Activated CD4-positive, alpha-beta memory T cell treated with anti-CD3 and anti-CD28 coated beads for 36 hours (primary cell): ENCODE data around the gene SLC6A8. TPM values are rescaled to one million over a fixed set of nuclear protein-coding genes. Genes with fewer than 3 reads are reported as not detected.
A peak's percentile ranks its signal among the peaks of the same experiment; 100 is the strongest.

Experiments used
- CTCF ChIA-PET: fragments of 350-600 bp; sonication (Branson Sonifier 250); formaldehyde crosslinking; loops from one replicate; lab custom pipeline; 2021; ENCODE audit warnings: antibody characterized with exemption, inconsistent platforms; lab: Charles Lee
- POLR2A ChIA-PET: fragments of 350-600 bp; sonication (Branson Sonifier 250); formaldehyde crosslinking; loops from one replicate; lab custom pipeline; 2021; ENCODE audit warnings: antibody characterized with exemption; lab: Charles Lee
- DNase-seq: peaks from one replicate; pipeline ENCODE4 v3.0.0-alpha.2; 2020
- H3K27ac Mint-ChIP-seq: one replicate; pipeline ENCODE4 v1.8.0; 2021; ENCODE audit warnings: mixed read lengths
- H3K27me3 Mint-ChIP-seq: one replicate; pipeline ENCODE4 v1.8.0; 2021; ENCODE audit warnings: mixed read lengths
- H3K36me3 Mint-ChIP-seq: one replicate; pipeline ENCODE4 v1.8.0; 2021; ENCODE audit warnings: mixed read lengths
- H3K4me1 Mint-ChIP-seq: one replicate; pipeline ENCODE4 v1.8.0; 2021; ENCODE audit warnings: low read depth, mixed read lengths
- H3K4me3 Mint-ChIP-seq: one replicate; pipeline ENCODE4 v1.8.0; 2021; ENCODE audit warnings: mild to moderate bottlenecking, mixed read lengths
- H3K9me3 Mint-ChIP-seq: one replicate; pipeline ENCODE4 v1.8.0; 2021; ENCODE audit warnings: mixed read lengths
- intact Hi-C: fragments of 100-400 bp; cut with micrococcal nuclease; formaldehyde crosslinking; loops from one replicate; pipeline ENCODE4 v1.15.1; 2023
- total RNA-seq, 2 experiments: library from RNA; stranded (reverse); gene quantifications; one replicate each; pipeline ENCODE4 v1.2.3, GENCODE V29; 2021

Gene SLC6A8
- total RNA-seq, 2 experiments from 2014 or later, result 0.95 to 1.3 TPM

- no peak overlapping the region for H3K27ac Mint-ChIP-seq
- H3K4me3 Mint-ChIP-seq, result no peak overlapping the region
- H3K36me3 Mint-ChIP-seq, result no peaks in the 10 kb centered on the region
- intact Hi-C loops, result loop anchor here (2.0 to 10.0 kb wide), 4 partner anchors 131 to 726 kb away; no protein-coding TSS in a partner anchor
- H3K4me1 Mint-ChIP-seq, result peaks cover 7% of the 10 kb centered on the region
- peaks cover 8% of the 10 kb centered on the region for H3K27me3 Mint-ChIP-seq
- CTCF ChIA-PET, result interaction anchor here (0.6 to 6.3 kb wide), 28 partner anchors 10 to 726 kb away, joined by 3 to 50 read pairs (median 6); partner anchors contain the start of genes DUSP9 and SLC6A8
- DNase-seq, result no peak
- H3K9me3 Mint-ChIP-seq, result no peaks in the 10 kb centered on the region
- POLR2A ChIA-PET, result no interaction called here
Observed at GRCh38 chrX:153668423-153669173, 19.1 kb upstream of the SLC6A8 start.

- Mint-ChIP-seq H3K9me3 (no peaks in the 10 kb centered on the region), H3K4me1 (peaks cover 9% of the 10 kb centered on the region), H3K36me3 (no peaks in the 10 kb centered on the region), H3K27me3 (peaks cover 11% of the 10 kb centered on the region), H3K4me3 (no peak overlapping the region), H3K27ac (no peak overlapping the region)
- POLR2A ChIA-PET, result no interaction called here
- intact Hi-C loops, result loop anchor here (2.0 to 10.0 kb wide), 4 partner anchors 132 to 727 kb away; no protein-coding TSS in a partner anchor
- CTCF ChIA-PET, result interaction anchor here (0.7 to 6.3 kb wide), 20 partner anchors 10 to 727 kb away, joined by 3 to 50 read pairs (median 8); partner anchors contain the start of genes DUSP9 and SLC6A8
- DNase-seq, result peak; percentile 43
Observed at GRCh38 chrX:153669174-153669890, 18.4 kb upstream of the SLC6A8 start.

GRCh38 chrX:153669901-153670731 lies 17.6 kb upstream of the SLC6A8 start:
- POLR2A ChIA-PET, result no interaction called here
- no peak overlapping the region for H3K4me3 Mint-ChIP-seq
- DNase-seq, result no peak
- H3K9me3 Mint-ChIP-seq, result no peaks in the 10 kb centered on the region
- H3K27me3 Mint-ChIP-seq, result peaks cover 16% of the 10 kb centered on the region
- intact Hi-C loops, result loop anchor here (2.0 to 10.0 kb wide), 4 partner anchors 133 to 728 kb away; no protein-coding TSS in a partner anchor
- no peak overlapping the region for H3K27ac Mint-ChIP-seq
- CTCF ChIA-PET, result interaction anchor here (0.5 to 6.3 kb wide), 9 partner anchors 14 to 630 kb away, joined by 3 to 50 read pairs (median 6); no protein-coding TSS in a partner anchor
- peaks cover 9% of the 10 kb centered on the region for H3K4me1 Mint-ChIP-seq
- H3K36me3 Mint-ChIP-seq, result no peaks in the 10 kb centered on the region

GRCh38 chrX:153670748-153671588 lies 16.8 kb upstream of the SLC6A8 start:
- Mint-ChIP-seq H3K27me3 (peaks cover 16% of the 10 kb centered on the region), H3K4me3 (no peak overlapping the region), H3K27ac (no peak overlapping the region), H3K9me3 (no peaks in the 10 kb centered on the region), H3K36me3 (no peaks in the 10 kb centered on the region), H3K4me1 (peaks cover 9% of the 10 kb centered on the region)
- intact Hi-C loops, result no loop called here
- ChIA-PET POLR2A (no interaction called here), CTCF (interaction anchor here (0.5 to 6.3 kb wide), 4 partner anchors 61 to 132 kb away, joined by 3 to 49 read pairs (median 20); no protein-coding TSS in a partner anchor)
- DNase-seq, result no peak

GRCh38 chrX:153671589-153672530 lies 15.9 kb upstream of the SLC6A8 start:
- no peak for DNase-seq
- H3K4me3 Mint-ChIP-seq, result no peak overlapping the region
- H3K27me3 Mint-ChIP-seq, result peaks cover 16% of the 10 kb centered on the region
- H3K27ac Mint-ChIP-seq, result no peak overlapping the region
- intact Hi-C loops, result no loop called here
- H3K4me1 Mint-ChIP-seq, result peaks cover 9% of the 10 kb centered on the region
- CTCF ChIA-PET, result interaction anchor here (1.5 to 5.5 kb wide), 2 partner anchors 62 to 133 kb away, joined by 5 to 35 read pairs; no protein-coding TSS in a partner anchor
- POLR2A ChIA-PET, result no interaction called here
- no peaks in the 10 kb centered on the region for H3K9me3 Mint-ChIP-seq
- no peaks in the 10 kb centered on the region for H3K36me3 Mint-ChIP-seq

GRCh38 chrX:153672531-153673427 lies 14.9 kb upstream of the SLC6A8 start:
- ChIA-PET POLR2A (no interaction called here), CTCF (no interaction called here)
- Mint-ChIP-seq H3K9me3 (no peaks in the 10 kb centered on the region), H3K4me3 (no peak overlapping the region), H3K36me3 (no peaks in the 10 kb centered on the region), H3K27me3 (peaks cover 18% of the 10 kb centered on the region), H3K27ac (no peak overlapping the region), H3K4me1 (peaks cover 4% of the 10 kb centered on the region)
- intact Hi-C loops, result no loop called here
- DNase-seq, result no peak

- no peak within 1 kb of the TSS for H3K4me3 Mint-ChIP-seq
- CTCF ChIA-PET, result no interaction called here
- DNase-seq, result no peak
Observed at GRCh38 chrX:153673428-153674218, 14.1 kb upstream of the SLC6A8 start, which contains the start of gene PNCK. TSS of gene PNCK (minus strand) at chrX:153673813. CDS start at chrX:153673076, 737 bp downstream.

GRCh38 chrX:153674219-153674851 lies 13.4 kb upstream of the SLC6A8 start:
- intact Hi-C loops, result no loop called here
- Mint-ChIP-seq H3K27me3 (peaks cover 20% of the 10 kb centered on the region), H3K9me3 (no peaks in the 10 kb centered on the region), H3K4me1 (peaks cover 4% of the 10 kb centered on the region), H3K4me3 (no peak overlapping the region), H3K27ac (no peak overlapping the region), H3K36me3 (no peaks in the 10 kb centered on the region)
- no peak for DNase-seq
- CTCF ChIA-PET, result no interaction called here
- POLR2A ChIA-PET, result no interaction called here

More at GRCh38 chrX:153673428-153674218, 14.1 kb upstream of the SLC6A8 start, which contains the start of gene PNCK:
- Mint-ChIP-seq H3K9me3 (no peaks in the 10 kb centered on the region), H3K4me1 (peaks cover 4% of the 10 kb centered on the region), H3K36me3 (no peaks in the 10 kb centered on the region), H3K27me3 (peaks cover 20% of the 10 kb centered on the region), H3K27ac (no peak within 1 kb of the TSS)
- POLR2A ChIA-PET, result no interaction called here
- intact Hi-C loops, result no loop called here

- H3K27ac Mint-ChIP-seq, result no peak overlapping the region
- H3K4me1 Mint-ChIP-seq, result no peaks in the 10 kb centered on the region
- ChIA-PET CTCF (no interaction called here), POLR2A (no interaction called here)
- no peak overlapping the region for H3K4me3 Mint-ChIP-seq
- H3K9me3 Mint-ChIP-seq, result no peaks in the 10 kb centered on the region
- H3K36me3 Mint-ChIP-seq, result no peaks in the 10 kb centered on the region
- peaks cover 6% of the 10 kb centered on the region for H3K27me3 Mint-ChIP-seq
- intact Hi-C loops, result no loop called here
- no peak for DNase-seq
Observed at GRCh38 chrX:153681175-153681574, 6.6 kb upstream of the SLC6A8 start.
